HG03108 (cell line): ENCODE data around the gene ABR.

Experiments
- ATAC-seq: cut with Tn5 transposase; IDR thresholded peaks from one replicate; pipeline ENCODE4 v1.9.1; 2021; ENCODE audit warnings: moderate library complexity; ENCODE audit not compliant: unreplicated experiment

The ABR gene

GRCh38 chr17:1012823-1013728 lies 166.7 kb downstream of the ABR start:
- no peak for ATAC-seq

- no peak for ATAC-seq
Observed at GRCh38 chr17:1011760-1012735, 167.7 kb downstream of the ABR start.

- no peak for ATAC-seq
Observed at GRCh38 chr17:1011138-1011537, 168.6 kb downstream of the ABR start.

GRCh38 chr17:1010586-1010985 lies 169.2 kb downstream of the ABR start:
- no peak for ATAC-seq

GRCh38 chr17:1010086-1010450 lies 169.7 kb downstream of the ABR start:
- no peak for ATAC-seq

- ATAC-seq = no peak
Observed at GRCh38 chr17:1009229-1010085, 170.3 kb downstream of the ABR start.

- no peak for ATAC-seq
Observed at GRCh38 chr17:1008008-1008761, 171.6 kb downstream of the ABR start.

GRCh38 chr17:1007310-1008007 lies 172.3 kb downstream of the ABR start:
- ATAC-seq = no peak

- no peak for ATAC-seq
Observed at GRCh38 chr17:1006054-1006453, 173.7 kb downstream of the ABR start.

- ATAC-seq = no peak
Observed at GRCh38 chr17:1005361-1005946, 174.3 kb downstream of the ABR start.

- no peak for ATAC-seq
Observed at GRCh38 chr17:1004769-1005295, 174.9 kb downstream of the ABR start.

GRCh38 chr17:1003972-1004768 lies 175.6 kb downstream of the ABR start:
- no peak for ATAC-seq

- no peak for ATAC-seq
Observed at GRCh38 chr17:1003633-1003971, 176.2 kb downstream of the ABR start.

GRCh38 chr17:1002771-1003555 lies 176.8 kb downstream of the ABR start:
- ATAC-seq = no peak

GRCh38 chr17:1002412-1002753 lies 177.4 kb downstream of the ABR start:
- no peak for ATAC-seq

GRCh38 chr17:1001640-1002411 lies 178.0 kb downstream of the ABR start:
- no peak for ATAC-seq
